Fibroblast of lung (primary cell): Measurements from ENCODE around the gene MMP13.

Experiments used
- CTCF ChIP-seq, 2 donors: IDR thresholded peaks in 1 of 2; conservative IDR thresholded peaks in 1 of 2; 1 replicate in 1 of 2; 2 replicates in 1 of 2; pipeline ENCODE4 v1.5.1; 2011 to 2012; ENCODE audit warnings: low read length in 2 of 2, control low read depth in 1 of 2, inconsistent platforms in 1 of 2, low read depth in 1 of 2, mild to moderate bottlenecking in 1 of 2
- EZH2 ChIP-seq: IDR thresholded peaks from 2 replicates; pipeline ENCODE4 v1.5.1; 2012; ENCODE audit warnings: low read length, control low read depth, mild to moderate bottlenecking; ENCODE audit errors: missing control alignments

GRCh38 chr11:102985850-102986249, 30.3 kb upstream of the MMP13 start:
- TF ChIP-seq CTCF (conservative IDR thresholded peaks at IDR 0.05 in 1 of 2, IDR thresholded peaks at IDR 0.05 in 1 of 2; ENCODE audit: low read depth in 1 of 2, low read length in 2 of 2) (no peak), EZH2 (no peak)
